ENCODE measurements around the gene GABRG3. TPM values are rescaled to one million over a fixed set of nuclear protein-coding genes. Genes with fewer than 3 reads are reported as not detected.

Gene GABRG3
- total and polyA plus RNA-seq, 9 of the 15 experiments (the other 6 are each of a cell fraction or from before 2014, with no cell fraction given): 4.0 to 15.1 (median 11.2) TPM

DNA sequence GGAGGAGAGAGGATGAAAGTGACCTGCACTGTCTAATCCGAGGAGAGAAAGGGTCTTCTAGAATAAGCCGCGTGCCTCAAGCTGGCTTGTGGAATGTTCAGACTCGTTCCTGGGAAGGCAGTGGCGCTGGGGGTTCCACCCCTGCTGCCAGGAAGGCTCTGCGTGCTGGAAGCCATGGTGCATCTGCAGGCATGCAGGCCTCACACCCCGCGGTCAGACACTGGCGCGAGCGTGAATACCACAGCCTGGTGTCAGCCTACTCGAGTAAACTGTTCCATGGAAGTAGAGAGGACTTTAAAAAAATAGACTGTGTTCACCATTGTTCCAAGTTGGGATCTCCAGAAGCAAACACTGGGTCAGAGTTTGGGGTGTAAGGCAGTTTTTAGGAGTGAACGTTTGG lies 25.9 kb upstream of the GABRG3 start (continued):
- TF ChIP-seq, protein P1, sequence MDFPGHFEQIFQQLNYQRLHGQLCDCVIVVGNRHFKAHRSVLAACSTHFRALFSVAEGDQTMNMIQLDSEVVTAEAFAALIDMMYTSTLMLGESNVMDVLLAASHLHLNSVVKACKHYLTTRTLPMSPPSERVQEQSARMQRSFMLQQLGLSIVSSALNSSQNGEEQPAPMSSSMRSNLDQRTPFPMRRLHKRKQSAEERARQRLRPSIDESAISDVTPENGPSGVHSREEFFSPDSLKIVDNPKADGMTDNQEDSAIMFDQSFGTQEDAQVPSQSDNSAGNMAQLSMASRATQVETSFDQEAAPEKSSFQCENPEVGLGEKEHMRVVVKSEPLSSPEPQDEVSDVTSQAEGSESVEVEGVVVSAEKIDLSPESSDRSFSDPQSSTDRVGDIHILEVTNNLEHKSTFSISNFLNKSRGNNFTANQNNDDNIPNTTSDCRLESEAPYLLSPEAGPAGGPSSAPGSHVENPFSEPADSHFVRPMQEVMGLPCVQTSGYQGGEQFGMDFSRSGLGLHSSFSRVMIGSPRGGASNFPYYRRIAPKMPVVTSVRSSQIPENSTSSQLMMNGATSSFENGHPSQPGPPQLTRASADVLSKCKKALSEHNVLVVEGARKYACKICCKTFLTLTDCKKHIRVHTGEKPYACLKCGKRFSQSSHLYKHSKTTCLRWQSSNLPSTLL (IDR thresholded peaks at IDR 0.05): no peak
- TF ChIP-seq POU5F1 (IDR thresholded peaks at IDR 0.05; ENCODE audit: borderline replicate concordance, low read depth, low read length, partially characterized antibody): no peak
- no peak for TF ChIP-seq ZNF354B (CRISPR knock-in tag; IDR thresholded peaks at IDR 0.05)
- no peak for TF ChIP-seq BHLHE40 (IDR thresholded peaks at IDR 0.05; ENCODE audit: low read length)
- no peak for TF ChIP-seq ESRRA (IDR thresholded peaks at IDR 0.05; ENCODE audit: borderline replicate concordance, low read depth)
- no peak for TF ChIP-seq ZC3H11A (IDR thresholded peaks at IDR 0.05; ENCODE audit: low read depth, low read length)
- no peak for TF ChIP-seq NUFIP1 (IDR thresholded peaks at IDR 0.05; ENCODE audit: partially characterized antibody)
- TF ChIP-seq ZNF589 (CRISPR knock-in tag; IDR thresholded peaks at IDR 0.05; ENCODE audit: low read depth): no peak
- no peak for TF ChIP-seq JUN (IDR thresholded peaks at IDR 0.05; ENCODE audit: borderline replicate concordance, low read depth, low read length)
- TF ChIP-seq JUN (CRISPR knock-in tag; IDR thresholded peaks at IDR 0.05; ENCODE audit: borderline replicate concordance): no peak
- TF ChIP-seq, protein P2, sequence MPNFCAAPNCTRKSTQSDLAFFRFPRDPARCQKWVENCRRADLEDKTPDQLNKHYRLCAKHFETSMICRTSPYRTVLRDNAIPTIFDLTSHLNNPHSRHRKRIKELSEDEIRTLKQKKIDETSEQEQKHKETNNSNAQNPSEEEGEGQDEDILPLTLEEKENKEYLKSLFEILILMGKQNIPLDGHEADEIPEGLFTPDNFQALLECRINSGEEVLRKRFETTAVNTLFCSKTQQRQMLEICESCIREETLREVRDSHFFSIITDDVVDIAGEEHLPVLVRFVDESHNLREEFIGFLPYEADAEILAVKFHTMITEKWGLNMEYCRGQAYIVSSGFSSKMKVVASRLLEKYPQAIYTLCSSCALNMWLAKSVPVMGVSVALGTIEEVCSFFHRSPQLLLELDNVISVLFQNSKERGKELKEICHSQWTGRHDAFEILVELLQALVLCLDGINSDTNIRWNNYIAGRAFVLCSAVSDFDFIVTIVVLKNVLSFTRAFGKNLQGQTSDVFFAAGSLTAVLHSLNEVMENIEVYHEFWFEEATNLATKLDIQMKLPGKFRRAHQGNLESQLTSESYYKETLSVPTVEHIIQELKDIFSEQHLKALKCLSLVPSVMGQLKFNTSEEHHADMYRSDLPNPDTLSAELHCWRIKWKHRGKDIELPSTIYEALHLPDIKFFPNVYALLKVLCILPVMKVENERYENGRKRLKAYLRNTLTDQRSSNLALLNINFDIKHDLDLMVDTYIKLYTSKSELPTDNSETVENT (CRISPR knock-in tag; IDR thresholded peaks at IDR 0.05): no peak

Data from K562 (cell line).